HG03469 (cell line): ENCODE results near the gene GPLD1.
A peak's percentile ranks its signal among the peaks of the same experiment; 100 is the strongest.
"Not testable (repeated sequence)": the region's sequence is repeated elsewhere in the genome, so short reads cannot be mapped to it uniquely, and the experiment has no call there.

ENCODE experiments used
- ATAC-seq: cut with Tn5 transposase; IDR thresholded peaks from one replicate; pipeline ENCODE4 v1.9.1; 2021; ENCODE audit warnings: mild to moderate bottlenecking, moderate library complexity, moderate number of reproducible peaks; ENCODE audit not compliant: unreplicated experiment

The GPLD1 gene

DNA sequence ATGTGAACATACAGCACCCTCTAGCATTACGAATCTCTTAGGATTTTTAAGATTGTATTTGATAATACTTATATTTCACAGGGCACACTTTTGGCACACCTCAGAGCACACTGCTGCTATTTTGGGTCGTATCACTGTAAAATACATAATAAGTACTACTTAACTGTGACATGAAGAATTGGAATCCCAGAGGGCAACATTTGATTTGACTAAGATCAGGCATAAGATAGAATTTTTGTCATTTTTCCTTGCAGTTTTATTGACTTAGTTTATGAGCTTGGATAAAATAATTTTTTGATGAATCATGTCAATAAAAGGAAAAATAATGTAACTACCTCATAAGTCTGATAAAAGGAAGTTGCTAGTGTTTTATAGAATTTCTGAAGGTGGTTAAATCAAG lies 64.3 kb downstream of the GPLD1 start:
- no peak for ATAC-seq

DNA sequence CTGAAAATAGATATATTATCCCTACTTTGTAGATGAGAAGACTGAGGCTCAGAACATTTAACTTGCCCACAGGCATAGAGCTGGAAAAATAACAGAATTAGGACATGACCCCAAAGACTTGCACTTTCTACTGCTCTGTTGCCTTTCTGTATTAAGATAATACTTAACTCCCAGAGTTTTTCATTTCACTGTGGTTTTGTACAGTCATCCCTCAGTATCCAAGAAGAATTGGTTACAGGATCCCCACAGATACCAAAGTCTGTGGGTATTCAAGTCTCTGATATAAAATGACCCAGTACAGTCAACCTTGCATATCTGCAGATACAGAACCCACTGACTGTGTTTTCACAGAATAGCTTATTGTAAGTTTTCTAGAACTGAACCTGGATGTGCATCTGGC lies 69.9 kb downstream of the GPLD1 start:
- no peak for ATAC-seq

DNA sequence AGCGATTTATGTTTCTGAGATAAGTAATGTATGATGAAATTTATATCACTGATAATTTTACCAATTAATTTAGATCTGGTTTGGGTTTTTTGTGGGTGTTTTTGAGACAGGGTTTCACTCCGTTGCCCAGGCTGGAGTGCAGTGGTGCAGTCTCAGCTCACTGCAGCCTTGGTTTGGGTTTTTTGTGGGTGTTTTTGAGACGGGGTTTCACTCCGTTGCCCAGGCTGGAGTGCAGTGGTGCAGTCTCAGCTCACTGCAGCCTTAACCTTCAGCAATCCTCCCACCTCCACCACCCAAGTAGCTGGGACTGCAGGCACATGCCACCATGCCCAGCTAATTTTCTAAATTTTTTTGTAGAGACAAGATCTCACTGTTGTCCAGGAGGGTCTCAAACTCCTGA lies 73.6 kb downstream of the GPLD1 start:
- peak; percentile 70 for ATAC-seq

DNA sequence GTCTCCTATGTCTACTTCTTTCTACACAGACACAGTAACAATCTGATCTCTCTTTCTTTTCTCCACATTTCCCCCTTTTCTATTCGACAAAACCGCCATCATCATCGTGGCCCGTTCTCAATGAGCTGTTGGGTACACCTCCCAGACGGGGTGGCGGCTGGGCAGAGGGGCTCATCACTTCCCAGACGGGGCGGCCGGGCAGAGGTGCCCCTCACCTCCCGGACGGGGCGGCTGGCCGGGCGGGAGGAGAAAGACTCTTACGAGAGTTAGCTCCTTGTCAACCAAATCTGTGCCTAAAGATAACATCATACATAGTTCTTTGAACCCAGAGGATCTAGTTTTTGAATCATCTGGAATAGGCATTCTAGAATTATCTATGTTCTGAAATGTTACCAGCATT lies 74.8 kb downstream of the GPLD1 start:
- not testable (repeated sequence) for ATAC-seq

DNA sequence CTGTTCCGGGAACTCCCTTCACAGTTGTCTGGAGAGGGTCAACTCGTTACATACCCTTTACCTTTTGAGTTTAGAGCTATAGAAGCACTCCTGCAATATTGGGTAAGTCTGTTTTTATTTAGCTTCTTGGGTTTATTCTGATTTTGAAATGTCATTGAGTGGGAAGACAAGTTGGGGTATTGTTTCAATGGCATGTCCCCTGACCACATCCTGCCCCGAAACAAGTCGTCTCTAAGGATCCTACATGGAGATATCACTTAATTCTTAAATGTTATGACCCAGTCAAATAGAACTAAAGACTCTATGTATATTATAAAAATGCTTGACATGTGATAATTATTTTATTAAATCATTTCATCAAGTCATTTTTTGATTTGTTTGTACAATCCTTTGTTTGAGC lies 77.1 kb downstream of the GPLD1 start:
- no peak for ATAC-seq

DNA sequence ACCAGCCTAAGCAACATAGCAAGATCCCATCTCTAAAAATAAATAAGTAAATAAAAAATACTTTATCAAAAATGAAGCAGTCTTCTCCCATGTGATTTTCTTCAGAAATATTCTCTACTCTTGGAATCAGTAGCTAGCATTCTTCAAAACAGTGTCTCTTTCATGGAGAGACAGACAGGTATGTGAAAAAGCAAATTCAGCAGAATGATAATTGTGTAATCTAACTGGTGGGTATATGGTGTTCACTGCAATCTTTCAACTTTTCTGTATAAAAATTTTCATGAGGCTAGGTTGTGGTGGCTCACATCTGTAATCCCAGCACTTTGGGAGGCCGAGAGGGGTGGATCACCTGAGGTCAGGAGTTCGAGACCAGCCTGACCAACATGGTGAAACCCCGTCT lies 78.8 kb downstream of the GPLD1 start:
- ATAC-seq = no peak

DNA sequence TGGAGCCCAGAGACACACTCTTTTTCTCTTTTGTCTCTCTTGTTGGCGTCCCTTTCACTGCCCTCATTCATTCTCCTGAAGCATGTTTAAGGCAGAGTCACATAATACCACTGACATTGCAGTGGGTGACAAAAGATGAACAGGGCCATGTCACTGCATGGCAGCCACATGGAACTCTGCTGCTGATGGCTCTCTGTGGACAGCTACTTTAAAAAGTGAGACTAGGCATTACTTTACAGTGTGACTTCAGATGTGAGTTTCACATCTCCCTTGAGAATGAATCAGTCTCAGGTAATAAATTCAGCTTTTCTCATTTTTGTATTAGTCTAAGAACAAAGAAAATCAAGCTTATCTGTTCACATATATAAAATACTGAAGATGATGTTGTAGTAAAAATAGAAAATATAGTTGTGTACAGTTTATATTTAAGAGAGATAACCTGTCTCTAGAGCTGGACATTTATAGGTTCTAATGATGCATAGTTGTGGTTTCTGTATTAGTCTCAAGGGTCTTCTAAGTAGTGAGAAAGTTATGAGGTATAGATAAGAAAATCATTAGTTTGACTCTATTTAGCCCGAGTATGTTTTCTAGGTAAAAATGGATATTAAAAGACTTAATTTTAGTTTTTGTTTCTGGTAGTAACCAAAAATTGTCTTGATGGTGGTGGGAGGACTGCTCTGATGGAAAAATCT lies 80.5 kb downstream of the GPLD1 start:
- peak; percentile 91 for ATAC-seq

DNA sequence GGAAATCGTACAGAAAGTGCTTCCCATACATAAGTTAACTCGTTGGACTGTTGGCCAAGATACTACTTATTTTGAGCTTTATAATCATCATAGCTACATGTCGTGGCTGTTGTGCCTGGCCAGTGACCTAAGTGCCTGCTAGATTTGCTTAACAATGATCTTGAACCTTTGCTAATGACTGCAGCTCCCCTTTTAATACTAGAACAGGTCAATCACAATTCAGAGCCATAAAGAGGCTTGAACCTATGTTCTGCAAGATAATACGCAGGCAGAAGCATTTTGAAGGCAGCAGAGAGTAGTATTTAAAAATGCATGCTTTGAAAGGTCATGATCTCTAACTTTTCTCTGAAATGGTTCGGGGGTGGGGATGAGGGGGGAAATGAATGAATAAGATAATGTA lies 84.1 kb downstream of the GPLD1 start:
- ATAC-seq = no peak

DNA sequence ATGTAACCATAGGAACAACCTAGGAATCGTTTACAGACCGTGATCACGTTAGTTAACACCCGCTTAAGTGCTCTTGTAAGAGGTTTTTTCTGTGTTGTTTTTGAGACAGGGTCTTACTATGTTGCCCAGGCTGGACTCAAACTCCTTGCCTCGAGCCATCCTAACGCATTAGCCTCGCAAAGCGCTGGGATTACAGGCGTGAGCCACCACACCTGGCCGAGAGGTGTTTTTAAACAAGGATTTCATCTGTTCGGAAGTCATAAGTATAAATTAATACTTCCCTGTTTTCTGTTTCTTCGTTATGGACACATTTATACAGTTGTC lies 85.9 kb downstream of the GPLD1 start:
- ATAC-seq = no peak

DNA sequence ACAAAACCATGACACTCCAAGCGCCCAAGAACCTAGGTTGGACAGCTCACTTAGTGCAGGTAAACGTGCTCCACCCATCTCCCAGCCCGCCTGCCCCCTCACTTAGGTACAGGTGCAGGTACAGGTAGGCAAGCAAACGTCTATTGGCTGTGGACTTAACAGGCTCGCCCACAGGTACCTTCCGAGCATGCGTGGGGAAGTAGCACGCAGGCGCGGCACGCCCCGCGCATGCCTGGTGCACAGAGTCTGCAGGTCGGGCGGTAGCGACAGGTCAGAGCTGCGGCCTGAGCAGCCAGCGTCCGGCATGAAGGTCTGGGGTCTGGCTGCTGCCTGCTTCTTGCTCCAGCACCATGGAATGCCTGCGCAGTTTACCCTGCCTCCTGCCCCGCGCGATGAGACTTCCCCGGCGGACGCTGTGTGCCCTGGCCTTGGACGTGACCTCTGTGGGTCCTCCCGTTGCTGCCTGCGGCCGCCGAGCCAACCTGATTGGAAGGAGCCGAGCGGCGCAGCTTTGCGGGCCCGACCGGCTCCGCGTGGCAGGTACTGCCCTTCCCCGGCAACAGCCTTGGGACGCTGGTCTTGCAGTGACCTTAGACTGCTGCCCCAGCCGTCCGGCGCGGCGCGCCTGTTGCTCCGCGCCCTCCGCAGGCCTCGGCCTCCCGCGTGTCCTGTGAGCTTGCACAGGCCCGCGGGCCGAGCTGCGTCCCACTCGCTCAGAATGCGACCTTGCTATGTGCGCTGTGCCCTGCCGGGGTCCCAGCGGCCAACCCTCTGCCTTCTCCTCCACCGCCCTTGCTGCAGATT lies 86.5 kb downstream of the GPLD1 start, which contains the start of gene MRS2:
Gene MRS2 (plus strand): TSS at position 240 of the 804 bp plus-strand sequence. CDS start 111 bp downstream, at position 351.
- ATAC-seq = peak; percentile 97

DNA sequence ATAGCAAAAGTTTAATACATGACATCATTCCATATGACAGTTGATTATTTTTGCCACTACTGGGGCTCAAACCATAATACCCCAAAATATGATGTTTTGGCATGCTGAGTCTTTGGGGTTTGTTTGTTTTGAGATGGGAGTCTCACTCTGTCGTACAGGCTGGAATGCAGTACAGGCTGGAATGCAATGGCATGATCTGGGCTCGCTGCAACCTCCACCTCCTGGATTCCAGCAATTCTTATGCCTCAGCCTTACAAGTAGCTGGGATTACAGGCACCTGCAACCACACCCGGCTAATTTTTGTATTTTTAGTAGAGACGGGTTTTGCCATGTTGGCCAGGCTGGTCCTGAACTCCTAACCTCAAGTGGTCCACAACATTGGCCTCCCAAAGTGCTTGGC lies 87.9 kb downstream of the GPLD1 start:
- ATAC-seq = no peak

DNA sequence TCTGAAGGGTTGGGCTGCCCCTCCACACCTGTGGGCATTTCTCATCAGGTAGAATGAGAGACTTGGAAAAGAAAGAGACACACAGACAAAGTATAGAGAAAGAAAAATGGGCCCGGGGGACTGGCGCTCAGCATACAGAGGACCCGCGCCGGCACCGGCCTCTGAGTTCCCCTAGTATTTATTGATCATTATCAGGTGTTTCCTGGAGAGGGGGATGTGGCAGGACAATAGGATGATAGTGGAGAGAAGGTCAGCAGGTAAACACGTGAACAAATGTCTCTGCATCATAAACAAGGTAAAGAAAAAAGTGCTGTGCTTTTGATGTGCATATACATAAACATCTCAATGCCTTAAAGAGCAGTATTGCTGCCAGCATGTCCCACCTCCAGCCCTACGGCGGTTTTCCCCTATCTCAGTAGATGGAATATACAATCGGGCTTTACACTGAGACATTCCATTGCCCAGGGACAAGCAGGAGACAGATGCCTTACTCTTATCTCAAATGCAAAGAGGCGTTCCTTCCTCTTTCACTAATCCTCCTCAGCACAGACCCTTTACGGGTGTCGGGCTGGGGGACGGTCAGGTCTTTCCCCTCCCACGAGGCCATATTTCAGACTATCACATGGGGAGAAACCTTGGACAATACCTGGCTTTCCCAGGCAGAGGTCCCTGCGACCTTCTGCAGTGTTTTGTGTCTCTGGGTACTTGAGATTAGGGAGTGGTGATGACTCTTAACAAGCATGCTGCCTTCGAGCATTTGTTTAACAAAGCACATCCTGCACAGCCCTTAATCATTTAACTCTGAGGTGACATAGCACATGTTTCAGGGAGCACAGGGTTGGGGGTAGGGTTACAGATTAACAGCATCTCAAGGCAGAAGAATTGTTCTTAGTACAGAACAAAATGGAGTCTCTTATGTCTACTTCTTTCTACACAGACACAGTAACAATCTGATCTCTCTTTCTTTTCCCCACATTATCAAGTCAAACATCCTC lies 89.0 kb downstream of the GPLD1 start:
- ATAC-seq = not testable (repeated sequence)

DNA sequence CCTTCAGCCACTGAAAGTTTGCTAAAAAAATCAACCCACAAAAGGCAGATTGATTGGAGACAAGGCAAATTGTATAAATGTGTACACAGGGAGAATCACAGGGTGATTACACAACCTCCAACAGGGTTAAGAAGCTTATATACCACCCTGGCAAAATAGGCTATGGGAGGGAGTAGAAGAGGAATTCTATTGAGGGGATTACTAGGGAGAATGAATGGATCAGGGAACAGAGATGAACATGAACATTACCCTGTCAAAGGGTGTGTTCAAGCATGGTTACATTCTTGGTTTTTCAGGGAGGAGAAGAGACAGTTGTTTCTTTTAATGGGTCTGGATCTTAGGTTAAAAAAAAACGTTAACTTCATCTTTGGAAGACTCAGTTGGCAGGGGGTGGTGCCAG lies 91.7 kb downstream of the GPLD1 start:
- no peak for ATAC-seq

DNA sequence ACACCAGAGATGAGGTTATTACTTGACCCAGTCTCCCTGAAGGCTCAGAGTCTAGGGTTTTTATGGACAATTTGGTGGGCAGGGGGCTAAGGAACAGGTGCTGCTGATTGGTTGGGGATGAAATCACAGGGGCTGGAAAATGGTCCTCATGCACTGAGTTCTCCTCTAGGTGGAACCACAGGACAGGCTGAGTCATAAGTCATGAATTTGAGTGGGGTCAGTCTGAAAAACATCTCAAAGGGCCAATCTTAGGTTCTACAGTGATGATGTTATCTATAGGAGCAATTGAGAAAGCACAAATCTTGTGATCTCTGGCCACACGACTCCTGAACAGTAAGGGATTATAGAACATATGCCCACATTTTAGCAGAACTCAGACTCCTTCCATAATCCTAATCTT lies 92.6 kb downstream of the GPLD1 start:
- ATAC-seq = no peak

DNA sequence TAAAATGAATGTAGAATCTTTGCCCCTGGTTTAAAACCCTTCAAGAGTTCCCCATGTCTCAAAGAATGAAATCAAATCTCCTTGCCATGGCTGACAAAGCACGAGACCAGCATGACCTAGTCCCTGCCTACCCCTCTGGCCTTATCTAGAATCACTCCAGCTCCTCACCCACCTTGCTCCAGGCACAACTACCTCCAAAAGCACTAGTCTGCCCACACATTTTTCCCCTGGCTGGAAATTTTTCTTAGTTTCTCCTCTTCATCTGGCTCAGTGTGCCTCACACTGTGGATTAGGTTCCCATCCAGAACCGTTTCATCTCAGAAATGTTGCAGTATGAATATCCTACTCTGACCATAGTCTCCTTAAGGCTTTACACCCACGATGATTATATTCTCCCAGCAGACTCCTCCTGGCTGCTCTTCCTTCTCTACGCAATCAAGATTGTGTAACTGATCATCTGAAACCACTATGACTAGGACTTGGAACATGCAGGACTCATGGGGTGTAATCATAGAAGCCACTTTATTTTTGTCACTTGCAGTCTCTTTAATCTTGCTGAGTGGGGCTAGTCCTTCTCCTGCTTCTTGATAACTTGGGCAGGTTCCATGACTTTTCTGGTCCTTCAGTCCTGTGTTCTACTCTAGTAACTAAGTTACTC lies 94.5 kb downstream of the GPLD1 start:
- ATAC-seq = no peak

DNA sequence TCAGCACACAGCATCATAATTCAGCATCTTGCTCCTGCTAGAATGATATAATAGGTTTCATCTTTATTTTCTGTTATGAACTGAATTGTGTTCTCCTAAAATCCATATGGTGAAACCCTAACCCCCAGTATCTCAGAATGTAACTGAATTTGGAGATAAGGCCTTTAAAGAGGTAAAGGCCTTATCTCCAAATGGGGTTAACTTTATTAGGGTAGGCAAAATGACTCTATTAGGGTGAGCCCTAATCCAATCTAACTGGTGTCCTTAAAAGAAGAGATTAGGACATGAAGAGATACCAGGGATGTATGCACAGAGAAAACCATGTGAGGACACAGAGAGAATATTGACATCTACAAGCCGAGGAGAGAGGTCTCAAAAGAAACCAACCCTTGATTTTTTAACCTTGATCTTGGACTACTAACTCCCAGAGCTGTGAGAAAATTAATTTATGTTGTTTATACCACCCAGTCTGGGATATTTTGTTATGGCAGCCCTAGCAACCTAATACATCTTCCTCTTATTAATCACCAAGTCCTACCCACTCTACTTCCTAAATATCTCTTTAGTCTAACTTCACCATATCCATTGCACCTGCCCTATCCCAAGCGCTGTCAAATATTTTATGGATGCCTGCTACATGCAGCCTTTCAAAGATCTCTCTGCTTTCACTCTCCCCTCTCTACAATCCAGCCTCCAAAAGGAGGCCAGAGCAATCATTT lies 95.2 kb downstream of the GPLD1 start:
- no peak for ATAC-seq

DNA sequence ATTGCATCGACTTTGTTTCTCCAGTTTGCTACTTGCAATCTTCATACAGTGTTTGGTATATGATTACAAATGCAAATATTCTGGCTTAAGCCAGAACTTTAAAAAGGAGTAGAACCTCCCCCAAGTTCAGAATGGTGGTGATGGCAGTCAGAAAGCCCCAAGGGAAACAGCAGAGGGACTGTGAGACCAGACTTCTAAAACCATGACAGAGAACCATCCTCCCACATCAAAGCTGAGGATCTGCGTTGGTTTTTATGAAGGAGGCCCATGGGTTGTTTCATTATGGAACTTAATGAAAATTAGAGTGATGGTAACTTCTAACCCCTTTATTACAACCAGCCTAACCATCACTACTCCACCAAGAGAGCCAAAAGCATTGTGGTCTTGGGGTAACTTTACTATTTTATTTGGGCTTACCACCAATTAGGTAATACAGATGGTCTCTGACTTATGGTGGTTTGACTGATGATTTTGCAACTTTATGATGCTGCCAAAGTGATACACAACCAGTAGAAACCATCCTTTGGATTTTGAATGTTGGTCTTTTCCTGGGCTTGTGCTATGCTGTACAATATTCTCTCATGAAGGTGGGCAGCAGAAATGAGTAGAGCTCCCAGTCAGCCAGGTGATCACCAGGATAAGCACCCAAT lies 97.5 kb downstream of the GPLD1 start:
- peak; percentile 94 for ATAC-seq

DNA sequence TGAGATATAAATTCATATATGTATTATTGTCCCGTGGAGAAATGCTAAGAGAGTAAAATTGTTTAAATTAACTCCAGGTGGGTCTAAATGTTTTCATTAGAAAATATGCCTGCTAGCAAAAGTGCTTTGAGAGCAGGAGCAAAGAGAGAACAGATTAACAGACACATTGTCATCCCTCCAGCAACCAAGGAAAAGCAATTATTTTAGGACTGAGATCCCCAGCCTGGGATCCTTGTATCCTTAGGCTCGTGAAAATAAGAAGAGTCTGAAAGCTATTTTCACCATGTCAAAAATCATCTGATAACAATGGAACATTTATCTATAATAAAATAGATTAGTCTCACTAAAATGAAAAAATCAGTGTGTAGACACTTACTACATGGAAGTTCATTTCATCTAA lies 98.2 kb downstream of the GPLD1 start:
- peak; percentile 5 for ATAC-seq

DNA sequence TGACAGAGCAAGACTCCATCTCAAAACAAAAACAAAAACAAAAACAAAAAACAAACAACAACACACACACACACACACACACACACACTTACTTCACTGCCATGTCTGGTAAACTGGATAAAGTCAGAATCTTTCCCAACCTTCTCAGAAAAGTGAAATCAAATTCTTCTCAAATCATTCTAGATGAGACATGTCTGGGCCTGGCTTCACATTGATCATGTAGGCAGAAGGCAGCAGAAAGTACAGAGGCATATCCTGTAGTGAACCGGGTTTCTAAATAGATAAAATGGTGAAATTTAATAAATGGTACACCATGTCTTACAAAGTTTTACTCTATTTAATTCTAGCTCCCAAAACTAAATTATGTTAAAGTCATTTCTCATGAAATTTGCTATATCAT lies 101.6 kb downstream of the GPLD1 start:
- ATAC-seq = no peak
